SK-N-SH (cell line): Measurements from ENCODE around the gene MICB. TPM values are rescaled to one million over a fixed set of nuclear protein-coding genes. Genes with fewer than 3 reads are reported as not detected.

Experiments
- CTCF ChIA-PET: fragments of 300-600, 350-600 bp; formaldehyde crosslinking; extraction: SDS; loops from one replicate; lab custom pipeline; 2021; lab: Yijun Ruan, JAX
- POLR2A ChIA-PET: fragments of 350-600 bp; sonication (Branson Sonifier 250); formaldehyde crosslinking; extraction: SDS; loops from one replicate; lab custom pipeline; 2020; ENCODE audit warnings: antibody characterized with exemption, inconsistent platforms; lab: Yijun Ruan, JAX
- DNase-seq: peaks from one replicate; pipeline ENCODE4 v3.0.0; 2012
- H2AFZ ChIP-seq: fragments of 200-600 bp; sonication (generic); 2 replicates; pipeline ENCODE4 v1.8.1; 2016; ENCODE audit warnings: antibody characterized with exemption, mild to moderate bottlenecking, low read depth
- H3F3A ChIP-seq: fragments of 200-600 bp; sonication (generic); replicated peaks from 2 replicates; pipeline ENCODE3; 2016; ENCODE audit warnings: antibody characterized with exemption, mild to moderate bottlenecking; ENCODE audit not compliant: insufficient read depth
- H3K27ac ChIP-seq, 2 experiments: fragments of 200-500 bp in 1 of 2; fragments of 200-600 bp in 1 of 2; sonication (Bioruptor generic) in 1 of 2; sonication (generic), shearing (Covaris generic) in 1 of 2; 2 replicates each; pipeline versions ENCODE4 v1.5.1 to v1.6.1; 2014 to 2016; ENCODE audit warnings: low read depth in 2 of 2, inconsistent platforms in 1 of 2, low read length in 1 of 2, mild to moderate bottlenecking in 1 of 2, mixed read lengths in 1 of 2
- H3K27me3 ChIP-seq: fragments of 200-600 bp; sonication (generic), shearing (Covaris generic); 2 replicates; pipeline ENCODE4 v1.6.1; 2016; ENCODE audit warnings: mixed run types; ENCODE audit not compliant: insufficient read depth
- H3K36me3 ChIP-seq, 2 experiments: fragments of 200-500 bp in 1 of 2; fragments of 200-600 bp in 1 of 2; sonication (Bioruptor generic) in 1 of 2; sonication (generic) in 1 of 2; replicated peaks in 1 of 2; 2 replicates each; pipeline versions ENCODE3 to v1.5.1; 2014 to 2016; ENCODE audit warnings: low read length in 1 of 2, mild to moderate bottlenecking in 1 of 2; ENCODE audit not compliant: insufficient read depth in 2 of 2, control insufficient read depth in 1 of 2
- H3K4me1 ChIP-seq, 2 experiments: fragments of 200-500 bp in 1 of 2; fragments of 200-600 bp in 1 of 2; sonication (Bioruptor generic) in 1 of 2; sonication (generic), shearing (Covaris generic) in 1 of 2; 2 replicates each; pipeline versions ENCODE4 v1.5.1 to v1.6.1; 2014 to 2016; ENCODE audit warnings: low read depth in 1 of 2, low read length in 1 of 2, mixed run types in 1 of 2; ENCODE audit not compliant: insufficient read depth in 2 of 2, control insufficient read depth in 1 of 2
- H3K4me2 ChIP-seq: fragments of 200-600 bp; sonication (generic), shearing (Covaris generic); 2 replicates; pipeline ENCODE4 v1.6.1; 2017; ENCODE audit warnings: mixed run types
- H3K4me3 ChIP-seq, 2 experiments: fragments of 200-500 bp in 1 of 2; fragments of 200-600 bp in 1 of 2; sonication (Bioruptor generic) in 1 of 2; sonication (generic), shearing (Covaris generic) in 1 of 2; 2 replicates each; pipeline versions ENCODE4 v1.5.1 to v1.8.1; 2014 to 2016; ENCODE audit warnings: low read depth in 2 of 2, inconsistent platforms in 1 of 2, low read length in 1 of 2, mild to moderate bottlenecking in 1 of 2, mixed read lengths in 1 of 2, moderate library complexity in 1 of 2
- H3K79me2 ChIP-seq: fragments of 200-600 bp; sonication (generic); 2 replicates; pipeline ENCODE4 v1.8.1; 2017; ENCODE audit warnings: mild to moderate bottlenecking; ENCODE audit not compliant: insufficient read depth
- H3K9ac ChIP-seq: fragments of 200-600 bp; sonication (generic); 2 replicates; pipeline ENCODE4 v1.6.1; 2017; ENCODE audit warnings: mixed run types
- H3K9me2 ChIP-seq: fragments of 200-600 bp; sonication (generic); 2 replicates; pipeline ENCODE4 v1.6.1; 2017; ENCODE audit warnings: mixed run types
- H3K9me3 ChIP-seq: fragments of 200-600 bp; sonication (generic); 2 replicates; pipeline ENCODE4 v1.6.1; 2017; ENCODE audit warnings: mixed run types, mild to moderate bottlenecking, moderate library complexity
- H4K20me1 ChIP-seq: fragments of 200-600 bp; sonication (generic); 2 replicates; pipeline ENCODE4 v1.6.1; 2017; ENCODE audit warnings: mild to moderate bottlenecking, mixed run types; ENCODE audit not compliant: insufficient read depth
- EP300 ChIP-seq, 2 experiments: IDR thresholded peaks; 2 replicates each; pipeline versions ENCODE4 v1.4.0 to v1.6.1; 2012; ENCODE audit warnings: borderline replicate concordance in 1 of 2, low read depth in 1 of 2, low read length in 1 of 2
- FOSL2 ChIP-seq: IDR thresholded peaks from 2 replicates; pipeline ENCODE4 v1.4.0; 2012; ENCODE audit warnings: low read depth, mild to moderate bottlenecking, moderate library complexity, borderline replicate concordance
- GATA2 ChIP-seq: sonication (generic); formaldehyde crosslinking; IDR thresholded peaks from 2 replicates; pipeline ENCODE4 v1.5.0; 2020; ENCODE audit warnings: mild to moderate bottlenecking, missing genetic modification reagents
- MEF2A ChIP-seq: IDR thresholded peaks from 2 replicates; pipeline ENCODE4 v1.4.0; 2012; ENCODE audit warnings: low read depth, borderline replicate concordance
- PBX3 ChIP-seq: IDR thresholded peaks from 2 replicates; pipeline ENCODE4; 2012
- POLR2AphosphoS5 ChIP-seq: IDR thresholded peaks from 2 replicates; pipeline ENCODE4 v1.6.1; 2012; ENCODE audit warnings: low read depth, low read length
- SMC3 ChIP-seq: IDR thresholded peaks from 2 replicates; pipeline ENCODE4 v1.6.1; 2012; ENCODE audit warnings: low read depth, low read length, improper control_type of control experiment
- YY1 ChIP-seq: IDR thresholded peaks from 2 replicates; pipeline ENCODE4 v1.4.0; 2012; ENCODE audit warnings: low read depth, mild to moderate bottlenecking
- WGBS: methylation state at CpG from one replicate; pipeline ENCODE4 v1.1.6; 2017; ENCODE audit warnings: low lambda C conversion rate; 5-methylcytosine and 5-hydroxymethylcytosine counted together
- polyA plus RNA-seq, 3 experiments: library from polyadenylated mRNA; depleted of rRNA; stranded (reverse); fragments of >200 nt; gene quantifications; 2 replicates each; pipeline ENCODE4 v1.2.3, GENCODE V29; 2012
- TF ChIP-seq, protein P1 (sequence below): IDR thresholded peaks from 2 replicates; pipeline ENCODE4 v1.6.1; 2012; ENCODE audit warnings: mild to moderate bottlenecking, low read depth, low read length, moderate library complexity

Gene MICB
- polyA plus RNA-seq, 1 of the 3 experiments (the other 2 are of a cell fraction), result 9.7 TPM

DNA sequence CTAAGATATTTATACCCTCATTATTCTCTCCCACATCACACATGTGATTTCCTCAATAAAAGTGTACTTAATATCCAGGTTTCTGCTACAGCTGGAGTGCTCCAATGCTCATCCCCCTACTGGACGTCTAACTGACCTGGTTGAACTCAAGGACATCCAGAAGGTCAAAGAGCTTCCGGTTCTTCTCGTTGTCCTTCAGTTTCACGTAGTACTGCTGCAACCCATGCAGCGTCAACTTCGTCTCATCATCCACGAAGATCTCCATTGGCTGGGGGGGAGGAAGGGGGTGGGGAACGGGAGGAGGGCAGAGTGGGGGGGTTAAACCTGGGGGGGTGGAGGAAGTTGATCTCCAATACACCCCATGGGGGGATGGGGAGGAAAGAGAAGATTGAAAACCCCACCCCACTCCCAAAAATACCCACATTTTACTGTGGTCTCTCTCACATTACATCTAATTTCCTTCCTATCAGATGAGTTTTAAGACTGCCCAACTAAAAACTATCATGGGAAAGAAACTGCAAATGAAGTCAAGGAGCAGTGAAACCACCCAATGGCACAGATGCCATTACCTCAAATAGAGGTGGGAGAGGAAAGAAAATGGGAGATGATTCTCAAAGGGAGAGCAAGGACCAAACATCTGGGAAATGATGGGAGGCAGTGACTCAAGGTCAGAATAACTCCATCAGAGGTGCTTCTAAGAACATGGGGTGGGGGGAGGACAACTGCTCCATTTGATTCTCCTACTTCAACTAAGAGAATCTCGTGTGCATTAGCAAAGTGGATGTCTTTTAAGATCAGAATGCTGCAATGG, 34.9 kb downstream of the MICB start:
- WGBS, result 83% methylated on average over 9 of the region's 9 CpGs
- CTCF ChIA-PET, result interaction anchor here (1.4 to 3.0 kb wide), 3 partner anchors 7 to 65 kb away, joined by 3 to 12 read pairs (median 5); partner anchors contain the start of gene DDX39B
- no peaks in the 10 kb centered on the region for H3K27me3 ChIP-seq
- peaks cover 28% of the 10 kb centered on the region for H3F3A ChIP-seq
- POLR2A ChIA-PET, result no interaction called here
- H3K4me2 ChIP-seq, result no peak overlapping the region
- H2AFZ ChIP-seq, result no peak overlapping the region
- no peaks in the 10 kb centered on the region for H3K9me3 ChIP-seq
- H3K9me2 ChIP-seq, result no peaks in the 10 kb centered on the region
- H4K20me1 ChIP-seq, result peaks cover 65% of the 10 kb centered on the region
- H3K79me2 ChIP-seq, result peaks cover 37% of the 10 kb centered on the region
- TF ChIP-seq SMC3 (no peak), MEF2A (no peak), EP300 (IDR thresholded peaks at IDR 0.05; ENCODE audit: borderline replicate concordance in 1 of 2, low read depth in 1 of 2, low read length in 1 of 2) (no peak)
- H3K36me3 ChIP-seq, result peaks cover 73 to 74% of the 10 kb centered on the region in 2 experiments
- H3K9ac ChIP-seq, result no peak overlapping the region
- H3K4me3 ChIP-seq, result no peak overlapping the region
- no peak for DNase-seq
- H3K4me1 ChIP-seq, result no peaks in the 10 kb centered on the region
- no peak overlapping the region for H3K27ac ChIP-seq

- no peak overlapping the region for H3K27ac ChIP-seq
- H3K36me3 ChIP-seq, result peaks cover 76 to 79% of the 10 kb centered on the region in 2 experiments
These were observed 35.5 kb downstream of the MICB start for GRCh38 chr6:31533455-31533841.

More at GRCh38 chr6:31533455-31533841, 35.5 kb downstream of the MICB start:
- Histone ChIP-seq H3K4me3 (no peak overlapping the region), H4K20me1 (peaks cover 71% of the 10 kb centered on the region), H3K79me2 (peaks cover 43% of the 10 kb centered on the region), H3K4me2 (no peak overlapping the region), H2AFZ (no peak overlapping the region), H3K27me3 (no peaks in the 10 kb centered on the region), H3K4me1 (0 out of 4 replicates have a peak, but pooled peaks cover 0 to 2% of the 10 kb centered on the region in 2 experiments), H3K9me3 (no peaks in the 10 kb centered on the region), H3K9ac (no peak overlapping the region), H3F3A (peaks cover 28% of the 10 kb centered on the region), H3K9me2 (no peaks in the 10 kb centered on the region)
- ChIA-PET CTCF (interaction anchor here (1.2 kb wide), 1 partner anchor 13 kb away, joined by 3 read pairs; the partner anchor contains the start of gene ATP6V1G2), POLR2A (interaction anchor here (1.0 kb wide), 1 partner anchor 9 kb away, joined by 3 read pairs; no protein-coding TSS in a partner anchor)
- TF ChIP-seq, protein P1, sequence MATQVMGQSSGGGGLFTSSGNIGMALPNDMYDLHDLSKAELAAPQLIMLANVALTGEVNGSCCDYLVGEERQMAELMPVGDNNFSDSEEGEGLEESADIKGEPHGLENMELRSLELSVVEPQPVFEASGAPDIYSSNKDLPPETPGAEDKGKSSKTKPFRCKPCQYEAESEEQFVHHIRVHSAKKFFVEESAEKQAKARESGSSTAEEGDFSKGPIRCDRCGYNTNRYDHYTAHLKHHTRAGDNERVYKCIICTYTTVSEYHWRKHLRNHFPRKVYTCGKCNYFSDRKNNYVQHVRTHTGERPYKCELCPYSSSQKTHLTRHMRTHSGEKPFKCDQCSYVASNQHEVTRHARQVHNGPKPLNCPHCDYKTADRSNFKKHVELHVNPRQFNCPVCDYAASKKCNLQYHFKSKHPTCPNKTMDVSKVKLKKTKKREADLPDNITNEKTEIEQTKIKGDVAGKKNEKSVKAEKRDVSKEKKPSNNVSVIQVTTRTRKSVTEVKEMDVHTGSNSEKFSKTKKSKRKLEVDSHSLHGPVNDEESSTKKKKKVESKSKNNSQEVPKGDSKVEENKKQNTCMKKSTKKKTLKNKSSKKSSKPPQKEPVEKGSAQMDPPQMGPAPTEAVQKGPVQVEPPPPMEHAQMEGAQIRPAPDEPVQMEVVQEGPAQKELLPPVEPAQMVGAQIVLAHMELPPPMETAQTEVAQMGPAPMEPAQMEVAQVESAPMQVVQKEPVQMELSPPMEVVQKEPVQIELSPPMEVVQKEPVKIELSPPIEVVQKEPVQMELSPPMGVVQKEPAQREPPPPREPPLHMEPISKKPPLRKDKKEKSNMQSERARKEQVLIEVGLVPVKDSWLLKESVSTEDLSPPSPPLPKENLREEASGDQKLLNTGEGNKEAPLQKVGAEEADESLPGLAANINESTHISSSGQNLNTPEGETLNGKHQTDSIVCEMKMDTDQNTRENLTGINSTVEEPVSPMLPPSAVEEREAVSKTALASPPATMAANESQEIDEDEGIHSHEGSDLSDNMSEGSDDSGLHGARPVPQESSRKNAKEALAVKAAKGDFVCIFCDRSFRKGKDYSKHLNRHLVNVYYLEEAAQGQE, result no peak
- TF ChIP-seq GATA2 (CRISPR knock-in tag) (no peak), YY1 (no peak), PBX3 (no peak), FOSL2 (no peak), POLR2AphosphoS5 (no peak)
- TF ChIP-seq, all 33 proteins: peak for 0
- DNase-seq, result no peak
- 95% methylated on average over 1 of the region's 1 CpG for WGBS
